Measurements from ENCODE around the gene ALG2. TPM values are rescaled to one million over a fixed set of nuclear protein-coding genes. Genes with fewer than 3 reads are reported as not detected.

ALG2 gene
- total RNA-seq, 1 donor from 2014 or later, result 39.0 TPM

GRCh38 chr9:99167694-99168093 lies 54.0 kb downstream of the ALG2 start:
- H3K36me3 Mint-ChIP-seq (ENCODE audit: insufficient read depth), result no peaks in the 10 kb centered on the region
- TF ChIP-seq CTCF (IDR thresholded peaks at IDR 0.05; ENCODE audit: unreplicated experiment), result no peak
- DNase-seq (ENCODE audit: low spot score, unreplicated experiment), result no peak
- no peak overlapping the region for H3K4me3 Mint-ChIP-seq (ENCODE audit: low read depth)
- no peaks in the 10 kb centered on the region for H3K27me3 Mint-ChIP-seq
- H3K9me3 Mint-ChIP-seq (ENCODE audit: low read depth), result no peaks in the 10 kb centered on the region
- peak overlapping the region; percentile 83 for H3K27ac Mint-ChIP-seq
- H3K4me1 Mint-ChIP-seq (ENCODE audit: low read depth), result peaks cover 77% of the 10 kb centered on the region

- Mint-ChIP-seq H3K36me3 (ENCODE audit: insufficient read depth) (no peaks in the 10 kb centered on the region), H3K27ac (peak overlapping the region; percentile 72), H3K27me3 (no peaks in the 10 kb centered on the region), H3K4me3 (ENCODE audit: low read depth) (no peak overlapping the region), H3K9me3 (ENCODE audit: low read depth) (no peaks in the 10 kb centered on the region), H3K4me1 (ENCODE audit: low read depth) (peaks cover 74% of the 10 kb centered on the region)
- no peak for DNase-seq (ENCODE audit: low spot score, unreplicated experiment)
- TF ChIP-seq CTCF (IDR thresholded peaks at IDR 0.05; ENCODE audit: unreplicated experiment), result no peak
These were observed 54.6 kb downstream of the ALG2 start for GRCh38 chr9:99167119-99167518.

Other genes starting within 250 kb of the ALG2 start
- 93.8 and 96.6 TPM in 2 replicates for gene TGFBR1, start 116.8 kb downstream of the ALG2 start, total RNA-seq
- gene SEC61B, start 340 bp upstream of the ALG2 start, total RNA-seq, result 153 and 163 TPM in 2 replicates